ENCODE results near the gene PRTFDC1.
A peak's percentile ranks its signal among the peaks of the same experiment; 100 is the strongest.
"Not testable (repeated sequence)": the region's sequence is repeated elsewhere in the genome, so short reads cannot be mapped to it uniquely, and the experiment has no call there.

Gene PRTFDC1

GRCh38 chr10:24965051-24965450, 12.6 kb upstream of the PRTFDC1 start:
- DNase-seq (ENCODE audit: low spot score) = no peak

GRCh38 chr10:24963521-24964041, 11.2 kb upstream of the PRTFDC1 start:
- no peak for DNase-seq (ENCODE audit: low spot score)

- DNase-seq (ENCODE audit: low spot score) = no peak
Observed at GRCh38 chr10:24962995-24963394, 10.6 kb upstream of the PRTFDC1 start.

- no peak for DNase-seq (ENCODE audit: low spot score)
Observed at GRCh38 chr10:24961582-24961981, 9.2 kb upstream of the PRTFDC1 start.

GRCh38 chr10:24959382-24959730, 7.0 kb upstream of the PRTFDC1 start:
- DNase-seq (ENCODE audit: low spot score) = no peak

GRCh38 chr10:24958721-24959381, 6.4 kb upstream of the PRTFDC1 start:
- DNase-seq (ENCODE audit: low spot score) = no peak

GRCh38 chr10:24958091-24958720, 5.8 kb upstream of the PRTFDC1 start:
- DNase-seq (ENCODE audit: low spot score) = peak; percentile 81

- DNase-seq (ENCODE audit: low spot score) = not testable (repeated sequence)
Observed at GRCh38 chr10:24957624-24958051, 5.2 kb upstream of the PRTFDC1 start.

- DNase-seq (ENCODE audit: low spot score) = no peak
Observed at GRCh38 chr10:24953675-24954074, 1.3 kb upstream of the PRTFDC1 start.

- DNase-seq (ENCODE audit: low spot score) = peak; percentile 75
Observed at GRCh38 chr10:24952707-24953645, 570 bp upstream of the PRTFDC1 start.

GRCh38 chr10:24951201-24952142, 934 bp downstream of the PRTFDC1 start:
- DNase-seq (ENCODE audit: low spot score) = peak; percentile 92

GRCh38 chr10:24950439-24950838, 2.0 kb downstream of the PRTFDC1 start:
- DNase-seq (ENCODE audit: low spot score) = no peak

- DNase-seq (ENCODE audit: low spot score) = no peak
Observed at GRCh38 chr10:24949616-24950015, 2.8 kb downstream of the PRTFDC1 start.

GRCh38 chr10:24947304-24948097, 4.9 kb downstream of the PRTFDC1 start:
- peak; percentile 48 for DNase-seq (ENCODE audit: low spot score)

- peak; percentile 82 for DNase-seq (ENCODE audit: low spot score)
Observed at GRCh38 chr10:24944512-24945255, 7.7 kb downstream of the PRTFDC1 start.

GRCh38 chr10:24938525-24938924, 13.9 kb downstream of the PRTFDC1 start:
- no peak for DNase-seq (ENCODE audit: low spot score)

GRCh38 chr10:24938076-24938475, 14.3 kb downstream of the PRTFDC1 start:
- DNase-seq (ENCODE audit: low spot score) = no peak

- no peak for DNase-seq (ENCODE audit: low spot score)
Observed at GRCh38 chr10:24935504-24936292, 16.7 kb downstream of the PRTFDC1 start.

- no peak for DNase-seq (ENCODE audit: low spot score)
Observed at GRCh38 chr10:24931236-24931635, 21.2 kb downstream of the PRTFDC1 start.
